ENCODE data around the gene PACC1. TPM values are rescaled to one million over a fixed set of nuclear protein-coding genes. Genes with fewer than 3 reads are reported as not detected.

The PACC1 gene
- total RNA-seq, 4 donors from 2014 or later = 3.3 to 33.2 (median 11.4) TPM

DNA sequence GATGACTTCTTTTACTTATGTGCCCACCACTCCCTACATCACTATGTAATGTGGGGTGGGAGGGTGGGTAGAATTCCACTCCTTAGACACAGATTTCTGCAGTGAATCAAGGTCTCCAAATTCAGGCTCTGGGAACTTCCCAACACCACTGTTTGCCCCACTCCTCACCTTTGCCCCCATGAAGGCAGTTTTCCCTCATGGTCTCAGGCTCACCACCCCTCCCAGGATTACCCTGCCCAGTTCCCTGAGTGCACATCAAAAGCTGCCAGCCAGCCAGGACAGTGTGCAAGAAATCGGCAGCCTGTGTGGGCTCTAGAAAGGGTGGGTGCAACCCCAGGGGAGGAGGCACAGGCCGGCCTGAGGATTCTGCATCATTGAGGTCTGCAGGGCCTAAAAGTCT is 32.8 kb upstream of the PACC1 start:
- H3K9me3 ChIP-seq = no peaks in the 10 kb centered on the region
- H3K27ac ChIP-seq = no peak overlapping the region
- no peak for TF ChIP-seq POLR2A (IDR thresholded peaks at IDR 0.05)
- TF ChIP-seq, protein P1, sequence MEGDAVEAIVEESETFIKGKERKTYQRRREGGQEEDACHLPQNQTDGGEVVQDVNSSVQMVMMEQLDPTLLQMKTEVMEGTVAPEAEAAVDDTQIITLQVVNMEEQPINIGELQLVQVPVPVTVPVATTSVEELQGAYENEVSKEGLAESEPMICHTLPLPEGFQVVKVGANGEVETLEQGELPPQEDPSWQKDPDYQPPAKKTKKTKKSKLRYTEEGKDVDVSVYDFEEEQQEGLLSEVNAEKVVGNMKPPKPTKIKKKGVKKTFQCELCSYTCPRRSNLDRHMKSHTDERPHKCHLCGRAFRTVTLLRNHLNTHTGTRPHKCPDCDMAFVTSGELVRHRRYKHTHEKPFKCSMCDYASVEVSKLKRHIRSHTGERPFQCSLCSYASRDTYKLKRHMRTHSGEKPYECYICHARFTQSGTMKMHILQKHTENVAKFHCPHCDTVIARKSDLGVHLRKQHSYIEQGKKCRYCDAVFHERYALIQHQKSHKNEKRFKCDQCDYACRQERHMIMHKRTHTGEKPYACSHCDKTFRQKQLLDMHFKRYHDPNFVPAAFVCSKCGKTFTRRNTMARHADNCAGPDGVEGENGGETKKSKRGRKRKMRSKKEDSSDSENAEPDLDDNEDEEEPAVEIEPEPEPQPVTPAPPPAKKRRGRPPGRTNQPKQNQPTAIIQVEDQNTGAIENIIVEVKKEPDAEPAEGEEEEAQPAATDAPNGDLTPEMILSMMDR (IDR thresholded peaks at IDR 0.05) = no peak
- TF ChIP-seq EP300 (IDR thresholded peaks at IDR 0.05) = no peak
- H3K27me3 ChIP-seq = no peaks in the 10 kb centered on the region
- peaks cover 0 to 3% (median 0%) of the 10 kb centered on the region in 4 donors for H3K4me1 ChIP-seq
- H3K36me3 ChIP-seq = peaks cover 0 to 57% (median 0%) of the 10 kb centered on the region in 3 donors
- 50 to 66% methylated on average over 2 of the region's 2 CpGs for WGBS, 2 donors
- DNase-seq (ENCODE audit: low spot score in 2 of 2) = no peak
- no peak overlapping the region for H3K4me3 ChIP-seq

DNA sequence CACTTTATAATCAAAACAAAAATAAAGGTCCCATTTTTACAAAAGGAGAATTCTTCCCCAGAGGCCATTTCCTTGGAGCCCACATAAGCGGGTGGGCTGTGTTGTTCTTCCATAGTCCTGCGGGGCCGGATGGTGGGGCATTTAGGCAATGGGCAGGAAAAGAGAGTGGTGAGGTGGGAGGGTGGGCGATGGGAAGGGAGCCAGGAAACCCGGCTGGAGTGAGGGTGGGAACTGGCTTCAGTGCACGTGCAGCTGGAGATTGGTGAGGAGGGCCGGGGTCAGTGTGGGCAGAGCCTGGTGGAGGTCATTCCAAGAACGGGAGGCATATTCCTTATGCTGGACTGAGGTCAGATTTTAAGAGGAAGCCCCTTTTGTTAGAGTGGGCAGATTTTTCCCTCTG is 31.6 kb upstream of the PACC1 start:
- H3K27ac ChIP-seq = no peak overlapping the region
- 62 to 76% methylated on average over 8 of the region's 8 CpGs for WGBS, 2 donors
- TF ChIP-seq EP300 (IDR thresholded peaks at IDR 0.05) (no peak), POLR2A (IDR thresholded peaks at IDR 0.05) (no peak)
- TF ChIP-seq, protein P1 (IDR thresholded peaks at IDR 0.05) = no peak
- no peaks in the 10 kb centered on the region for H3K4me1 ChIP-seq
- H3K36me3 ChIP-seq = peaks cover 0 to 57% (median 0%) of the 10 kb centered on the region in 3 donors
- H3K9me3 ChIP-seq = no peaks in the 10 kb centered on the region
- no peaks in the 10 kb centered on the region for H3K27me3 ChIP-seq
- no peak for DNase-seq (ENCODE audit: low spot score in 2 of 2)
- no peak overlapping the region for H3K4me3 ChIP-seq

DNA sequence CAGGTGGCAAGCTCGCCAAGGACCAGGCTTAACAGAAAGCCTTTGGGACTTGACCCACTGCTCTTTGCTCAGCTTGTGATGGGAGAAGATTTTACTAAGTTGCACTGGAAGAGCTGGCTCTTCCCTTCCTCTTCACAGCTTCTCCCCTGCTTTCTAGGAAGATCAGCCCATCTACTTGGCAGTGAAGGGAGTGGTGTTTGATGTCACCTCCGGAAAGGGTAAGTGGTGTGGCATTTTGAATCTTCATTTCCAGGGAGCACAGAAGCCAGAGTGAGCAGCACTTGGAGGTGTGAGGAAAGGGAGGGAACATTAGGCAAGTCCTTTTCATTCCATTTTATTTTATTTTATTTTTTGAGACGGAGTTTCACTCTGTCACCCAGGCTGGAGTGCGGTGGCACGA is 27.7 kb upstream of the PACC1 start:
- Histone ChIP-seq H3K4me1 (no peaks in the 10 kb centered on the region), H3K4me3 (no peak overlapping the region), H3K27me3 (no peaks in the 10 kb centered on the region), H3K27ac (no peak overlapping the region), H3K9me3 (no peaks in the 10 kb centered on the region), H3K36me3 (peaks cover 0 to 49% (median 0%) of the 10 kb centered on the region in 3 donors)
- TF ChIP-seq, protein P1 (IDR thresholded peaks at IDR 0.05) = no peak
- TF ChIP-seq EP300 (IDR thresholded peaks at IDR 0.05) (no peak), POLR2A (IDR thresholded peaks at IDR 0.05) (no peak)
- WGBS, 2 donors = 90 to 95% methylated on average over 5 of the region's 5 CpGs
- DNase-seq (ENCODE audit: low spot score in 2 of 2) = no peak

DNA sequence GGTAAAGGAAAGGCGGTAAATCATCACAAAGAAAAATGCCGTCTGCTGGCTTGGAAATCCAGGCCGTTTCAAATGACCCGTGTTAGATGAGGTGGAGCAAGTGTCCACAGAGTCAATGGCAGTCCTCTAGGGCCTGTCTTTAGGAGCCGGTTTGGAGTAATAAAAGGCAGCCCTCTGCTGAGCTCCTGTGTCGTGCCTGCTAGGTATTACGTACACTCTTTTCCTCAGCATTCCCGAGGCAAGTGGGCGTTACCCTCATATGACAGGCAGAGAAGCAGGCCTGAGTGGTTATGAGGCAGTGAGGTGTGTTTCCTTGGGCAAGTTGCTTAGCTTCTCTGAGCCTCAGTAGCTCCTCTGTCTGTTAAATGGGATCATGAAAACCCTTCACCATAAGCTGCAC is 25.7 kb upstream of the PACC1 start:
- Histone ChIP-seq H3K36me3 (peaks cover 0 to 29% (median 0%) of the 10 kb centered on the region in 3 donors), H3K4me1 (no peaks in the 10 kb centered on the region), H3K27ac (no peak overlapping the region), H3K27me3 (no peaks in the 10 kb centered on the region), H3K9me3 (no peaks in the 10 kb centered on the region), H3K4me3 (no peak overlapping the region)
- no peak for DNase-seq (ENCODE audit: low spot score in 2 of 2)
- 70 to 72% methylated on average over 9 of the region's 9 CpGs for WGBS, 2 donors
- TF ChIP-seq POLR2A (IDR thresholded peaks at IDR 0.05) (no peak), EP300 (IDR thresholded peaks at IDR 0.05) (no peak)
- TF ChIP-seq, protein P1 (IDR thresholded peaks at IDR 0.05) = no peak

DNA sequence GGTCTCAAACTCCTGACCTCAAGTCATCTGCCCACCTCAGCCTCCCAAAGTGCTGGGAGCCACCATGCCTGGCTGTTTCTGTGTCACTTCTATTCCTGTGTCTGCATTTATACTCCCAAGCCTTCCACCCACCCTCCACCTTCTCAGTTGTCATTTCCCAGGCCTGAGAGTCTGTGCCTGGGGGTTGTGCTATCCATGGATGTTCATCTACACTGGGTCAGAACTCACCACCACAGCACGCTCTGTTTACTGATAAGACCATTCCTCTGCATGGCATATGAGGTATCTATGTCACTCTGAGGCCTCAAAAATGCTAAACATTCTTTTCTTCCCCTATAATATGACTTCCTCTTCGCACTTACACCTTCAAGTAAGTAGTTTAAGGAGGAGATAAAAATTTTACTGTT is 24.1 kb upstream of the PACC1 start:
- TF ChIP-seq POLR2A (IDR thresholded peaks at IDR 0.05) (no peak), EP300 (IDR thresholded peaks at IDR 0.05) (no peak)
- TF ChIP-seq, protein P1 (IDR thresholded peaks at IDR 0.05) = no peak
- H3K27ac ChIP-seq = no peak overlapping the region
- 96 to 97% methylated on average over 2 of the region's 2 CpGs for WGBS, 2 donors
- no peaks in the 10 kb centered on the region for H3K27me3 ChIP-seq
- H3K9me3 ChIP-seq = no peaks in the 10 kb centered on the region
- DNase-seq (ENCODE audit: low spot score in 2 of 2) = no peak
- peaks cover 0 to 14% (median 0%) of the 10 kb centered on the region in 3 donors for H3K36me3 ChIP-seq
- no peak overlapping the region for H3K4me3 ChIP-seq
- H3K4me1 ChIP-seq = peaks cover 0 to 5% (median under 1%) of the 10 kb centered on the region in 4 donors
